Epidermal melanocyte (primary cell): ENCODE results near the gene NEO1.

Source experiments
- DNase-seq: peaks from one replicate; pipeline ENCODE4 v3.0.0; 2011; ENCODE audit warnings: low spot score; ENCODE audit not compliant: insufficient read length

NEO1 gene

GRCh38 chr15:73352082-73352481 lies 299.8 kb downstream of the NEO1 start:
- DNase-seq = no peak

GRCh38 chr15:73353734-73354133 lies 301.5 kb downstream of the NEO1 start:
- no peak for DNase-seq

- no peak for DNase-seq
Observed at GRCh38 chr15:73354241-73354640, 302.0 kb downstream of the NEO1 start.
